HEK293 (cell line): ENCODE data around the gene STEAP2.

Experiments used
- CTCF ChIA-PET: fragments of 350-600 bp; formaldehyde crosslinking; extraction: SDS; loops from one replicate; lab custom pipeline; 2021; ENCODE audit warnings: antibody characterized with exemption; lab: Yijun Ruan, JAX
- POLR2A ChIA-PET: fragments of 300-600 bp; formaldehyde crosslinking; extraction: SDS; loops from one replicate; lab custom pipeline; 2020; ENCODE audit warnings: antibody characterized with exemption, inconsistent platforms; lab: Yijun Ruan, JAX
- H3K27ac ChIP-seq: fragments of 200-500 bp; sonication (Bioruptor generic); 2 replicates; pipeline ENCODE4 v1.5.1; 2014; ENCODE audit warnings: low read depth, low read length, control low read depth, inconsistent platforms; ENCODE audit errors: extremely low read depth
- H3K36me3 ChIP-seq, 2 experiments: fragments of 200-500 bp in 1 of 2; sonication (Bioruptor generic) in 1 of 2; 1 replicate in 1 of 2; 2 replicates in 1 of 2; pipeline ENCODE4 v1.5.1; 2014 to 2017; ENCODE audit warnings: inconsistent platforms in 2 of 2, low read length in 2 of 2; ENCODE audit not compliant: control insufficient read depth in 2 of 2, insufficient read depth in 1 of 2
- H3K4me1 ChIP-seq: fragments of 200-500 bp; sonication (Bioruptor generic); 2 replicates; pipeline ENCODE4 v1.5.1; 2014; ENCODE audit warnings: mild to moderate bottlenecking, low read length, inconsistent platforms; ENCODE audit not compliant: control insufficient read depth, insufficient read depth
- H3K4me3 ChIP-seq: 2 replicates; pipeline ENCODE4 v1.5.1; 2011; ENCODE audit warnings: low read depth, mild to moderate bottlenecking, control low read depth, low read length, moderate library complexity
- H3K9me3 ChIP-seq: fragments of 200-500 bp; sonication (Bioruptor generic); 2 replicates; pipeline ENCODE4 v1.5.1; 2014; ENCODE audit warnings: low read depth, low read length, inconsistent platforms; ENCODE audit not compliant: control insufficient read depth, insufficient read depth
- HIC1 ChIP-seq: fragments of 450-650 bp; formaldehyde crosslinking; IDR thresholded peaks from 2 replicates; pipeline ENCODE4 v1.5.1; 2016; ENCODE audit warnings: missing biosample characterization, missing genetic modification characterization
- KLF10 ChIP-seq: fragments of 450-650 bp; IDR thresholded peaks from 2 replicates; pipeline ENCODE4 v1.5.1; 2018; ENCODE audit warnings: missing biosample characterization, mild to moderate bottlenecking, missing genetic modification characterization
- MEIS1 ChIP-seq: sonication (generic); formaldehyde crosslinking; IDR thresholded peaks from 2 replicates; pipeline ENCODE4 v1.8.1; 2022; ENCODE audit warnings: missing genetic modification reagents, mild to moderate bottlenecking, borderline replicate concordance
- OSR2 ChIP-seq: fragments of 450-650 bp; formaldehyde crosslinking; IDR thresholded peaks from 2 replicates; pipeline ENCODE4 v1.5.1; 2016; ENCODE audit warnings: missing biosample characterization, missing genetic modification characterization
- PRDM2 ChIP-seq: fragments of 450-650 bp; formaldehyde crosslinking; IDR thresholded peaks from 2 replicates; pipeline ENCODE4 v1.5.1; 2016; ENCODE audit warnings: missing biosample characterization, missing genetic modification characterization, borderline replicate concordance
- RBAK ChIP-seq: fragments of 450-650 bp; formaldehyde crosslinking; IDR thresholded peaks from 2 replicates; pipeline ENCODE4 v1.5.1; 2016; ENCODE audit warnings: missing biosample characterization, missing genetic modification characterization
- SP7 ChIP-seq: fragments of 450-650 bp; formaldehyde crosslinking; IDR thresholded peaks from 2 replicates; pipeline ENCODE4 v1.5.1; 2016; ENCODE audit warnings: missing biosample characterization, missing genetic modification characterization
- WT1 ChIP-seq: fragments of 450-650 bp; formaldehyde crosslinking; IDR thresholded peaks from 2 replicates; pipeline ENCODE4 v1.5.1; 2016; ENCODE audit warnings: missing biosample characterization, missing genetic modification characterization
- ZBTB1 ChIP-seq: fragments of 450-650 bp; formaldehyde crosslinking; IDR thresholded peaks from 2 replicates; pipeline ENCODE4 v1.5.1; 2016; ENCODE audit warnings: missing biosample characterization, missing genetic modification characterization
- ZBTB26 ChIP-seq: fragments of 450-650 bp; formaldehyde crosslinking; optimal IDR thresholded peaks from 2 replicates; pipeline ENCODE3; 2016; ENCODE audit warnings: missing biosample characterization, mild to moderate bottlenecking, missing genetic modification characterization
- ZBTB44 ChIP-seq: fragments of 450-650 bp; IDR thresholded peaks from 2 replicates; pipeline ENCODE4 v1.5.1; 2018; ENCODE audit warnings: missing biosample characterization, mild to moderate bottlenecking, missing genetic modification characterization
- ZNF112 ChIP-seq: fragments of 450-650 bp; formaldehyde crosslinking; IDR thresholded peaks from 2 replicates; pipeline ENCODE4 v1.5.0; 2017; ENCODE audit warnings: missing biosample characterization, missing genetic modification characterization
- ZNF18 ChIP-seq: fragments of 450-650 bp; formaldehyde crosslinking; IDR thresholded peaks from 2 replicates; pipeline ENCODE4 v1.5.1; 2016; ENCODE audit warnings: missing biosample characterization, missing genetic modification characterization
- ZNF266 ChIP-seq: fragments of 450-650 bp; formaldehyde crosslinking; IDR thresholded peaks from 2 replicates; pipeline ENCODE4 v1.5.1; 2016; ENCODE audit warnings: missing biosample characterization, missing genetic modification characterization, low read depth
- ZNF280C ChIP-seq: fragments of 450-650 bp; formaldehyde crosslinking; IDR thresholded peaks from 2 replicates; pipeline ENCODE4 v1.5.1; 2016; ENCODE audit warnings: missing biosample characterization, missing genetic modification characterization
- ZNF473 ChIP-seq: fragments of 450-650 bp; formaldehyde crosslinking; IDR thresholded peaks from 2 replicates; pipeline ENCODE4 v1.5.1; 2017; ENCODE audit warnings: missing biosample characterization, missing genetic modification characterization
- ZNF501 ChIP-seq: fragments of 450-650 bp; formaldehyde crosslinking; IDR thresholded peaks from 2 replicates; pipeline ENCODE4 v1.5.1; 2016; ENCODE audit warnings: missing biosample characterization, missing genetic modification characterization
- ZNF530 ChIP-seq: fragments of 450-650 bp; formaldehyde crosslinking; IDR thresholded peaks from 2 replicates; pipeline ENCODE4 v1.5.1; 2016; ENCODE audit warnings: low read depth, missing biosample characterization, missing genetic modification characterization
- ZNF561 ChIP-seq: fragments of 450-650 bp; IDR thresholded peaks from 2 replicates; pipeline ENCODE4 v1.5.1; 2018; ENCODE audit warnings: missing biosample characterization, missing genetic modification characterization, borderline replicate concordance
- ZNF621 ChIP-seq: fragments of 450-650 bp; formaldehyde crosslinking; IDR thresholded peaks from 2 replicates; pipeline ENCODE4 v1.5.1; 2017; ENCODE audit warnings: missing biosample characterization, missing genetic modification characterization
- ZNF624 ChIP-seq: fragments of 450-650 bp; formaldehyde crosslinking; IDR thresholded peaks from 2 replicates; pipeline ENCODE4 v1.5.1; 2017; ENCODE audit warnings: missing biosample characterization, missing genetic modification characterization
- ZNF785 ChIP-seq: fragments of 450-650 bp; formaldehyde crosslinking; IDR thresholded peaks from 2 replicates; pipeline ENCODE4 v1.5.1; 2016; ENCODE audit warnings: missing biosample characterization, missing genetic modification characterization

Gene STEAP2

GRCh38 chr7:90271753-90272152 lies 60.2 kb downstream of the STEAP2 start (continued):
- TF ChIP-seq ZNF561 (tag by site-specific recombination), result no peak
- TF ChIP-seq ZNF473, result no peak
- TF ChIP-seq ZNF266 (tag by site-specific recombination), result no peak
- TF ChIP-seq OSR2 (tag by site-specific recombination), result no peak
- TF ChIP-seq RBAK (tag by site-specific recombination), result no peak
- TF ChIP-seq ZBTB1 (tag by site-specific recombination), result no peak
- TF ChIP-seq ZNF624 (tag by site-specific recombination), result no peak
- no peak for TF ChIP-seq KLF10 (tag by site-specific recombination)
- no peak for TF ChIP-seq ZNF530 (tag by site-specific recombination)
- TF ChIP-seq ZNF112 (tag by site-specific recombination), result no peak
- no peak for TF ChIP-seq ZBTB44 (tag by site-specific recombination)
- no peak for TF ChIP-seq HIC1 (tag by site-specific recombination)

GRCh38 chr7:90272242-90272641 lies 60.7 kb downstream of the STEAP2 start:
- POLR2A ChIA-PET, result no interaction called here
- no peak overlapping the region for H3K27ac ChIP-seq
- CTCF ChIA-PET, result interaction anchor here (1.3 kb wide), 1 partner anchor 8 kb away, joined by 4 read pairs; no protein-coding TSS in a partner anchor
- H3K4me3 ChIP-seq, result no peak overlapping the region
- H3K36me3 ChIP-seq, result no peaks in the 10 kb centered on the region
- no peaks in the 10 kb centered on the region for H3K4me1 ChIP-seq
- H3K9me3 ChIP-seq, result no peaks in the 10 kb centered on the region
- TF ChIP-seq ZNF621, result no peak
- TF ChIP-seq ZNF785 (tag by site-specific recombination), result no peak
- TF ChIP-seq ZNF280C, result no peak
- no peak for TF ChIP-seq WT1 (tag by site-specific recombination)
- TF ChIP-seq ZBTB26 (tag by site-specific recombination), result no peak
- no peak for TF ChIP-seq MEIS1 (CRISPR knock-in tag)
- no peak for TF ChIP-seq SP7 (tag by site-specific recombination)
- TF ChIP-seq ZNF18 (tag by site-specific recombination), result no peak
- no peak for TF ChIP-seq PRDM2 (tag by site-specific recombination)
- TF ChIP-seq ZNF501 (tag by site-specific recombination), result no peak
